AG04449 (cell line): Measurements from ENCODE around the gene KLK1.
"Not testable (repeated sequence)": the region's sequence is repeated elsewhere in the genome, so short reads cannot be mapped to it uniquely, and the experiment has no call there.

Source experiments
- CTCF ChIA-PET: fragments of 350-600 bp; formaldehyde crosslinking; extraction: SDS; loops from one replicate; lab custom pipeline; 2021; ENCODE audit warnings: antibody characterized with exemption; lab: Yijun Ruan, JAX
- POLR2A ChIA-PET: fragments of 400-600, 350-600 bp; formaldehyde crosslinking; extraction: SDS; loops from one replicate; lab custom pipeline; 2020; ENCODE audit warnings: antibody characterized with exemption, inconsistent platforms; lab: Yijun Ruan, JAX
- DNase-seq: peaks from one replicate; pipeline ENCODE4 v3.0.0-alpha.2; 2010; ENCODE audit warnings: low read depth, low spot score
- H3K4me3 ChIP-seq: 2 replicates; pipeline ENCODE4 v1.5.1; 2011; ENCODE audit warnings: low read depth, mild to moderate bottlenecking, control low read depth, low read length
- CTCF ChIP-seq: IDR thresholded peaks from one replicate; pipeline ENCODE4 v1.5.1; 2011; ENCODE audit warnings: mild to moderate bottlenecking, moderate library complexity, low read length, control low read depth, inconsistent platforms; ENCODE audit not compliant: insufficient read depth; ENCODE audit errors: missing control alignments

Gene KLK1

DNA sequence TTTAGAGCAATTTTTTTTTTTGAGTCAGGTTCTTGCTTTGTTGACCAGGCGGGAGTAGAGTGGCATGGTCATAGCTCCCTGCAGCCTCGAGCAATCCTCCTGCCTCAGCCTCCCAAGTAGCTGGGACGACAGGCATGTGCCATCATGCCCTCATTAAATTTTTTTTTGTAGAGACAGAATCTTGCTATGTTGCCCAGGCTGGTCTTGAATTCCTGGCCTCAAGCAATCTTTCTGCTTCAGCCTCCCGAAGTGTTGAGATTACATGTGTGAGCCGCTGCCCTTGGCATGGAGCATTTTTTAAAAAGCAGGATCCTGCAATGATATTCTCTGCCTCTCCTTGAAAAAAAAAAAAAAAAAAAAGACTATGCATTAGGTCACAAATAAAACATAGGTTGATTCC is 47.5 kb downstream of the KLK1 start:
- no peak for DNase-seq
- ChIA-PET CTCF (interaction anchor here (9.9 kb wide), 1 partner anchor 239 kb away, joined by 148 read pairs; no protein-coding TSS in a partner anchor), POLR2A (no interaction called here)
- no peak for TF ChIP-seq CTCF
- no peak overlapping the region for H3K4me3 ChIP-seq

- DNase-seq, POLR2A ChIA-PET, H3K4me3 ChIP-seq: not testable (repeated sequence)
- CTCF ChIA-PET = interaction anchor here (2.8 kb wide), 1 partner anchor 9 kb away, joined by 10 read pairs; no protein-coding TSS in a partner anchor
Observed at GRCh38 chr19:50773454-50773853, 50.1 kb downstream of the KLK1 start.

GRCh38 chr19:50772912-50773311 is 50.7 kb downstream of the KLK1 start:
- POLR2A ChIA-PET, H3K4me3 ChIP-seq, DNase-seq: not testable (repeated sequence)
- CTCF ChIA-PET = interaction anchor here (2.8 kb wide), 1 partner anchor 10 kb away, joined by 10 read pairs; no protein-coding TSS in a partner anchor

DNA sequence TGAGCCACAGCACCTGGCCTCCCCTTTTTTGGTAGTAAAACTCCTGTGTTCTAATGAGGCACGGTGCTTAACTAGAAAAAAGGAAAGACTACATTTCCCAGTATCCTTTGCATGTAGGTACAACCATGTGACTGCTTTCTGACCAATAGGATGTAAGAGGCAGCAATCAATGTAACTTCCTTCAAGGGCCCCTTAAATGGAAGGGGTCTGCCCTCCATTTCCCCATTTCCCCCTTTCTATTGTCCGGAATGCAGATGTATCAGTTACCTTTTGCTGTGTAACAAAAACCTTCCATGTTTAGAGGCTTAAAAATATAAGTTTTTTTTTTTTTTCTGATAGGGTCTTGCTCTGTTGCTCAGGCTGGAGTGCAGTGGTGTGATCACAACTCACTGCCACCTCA is 51.1 kb downstream of the KLK1 start:
- ChIA-PET POLR2A (no interaction called here), CTCF (interaction anchor here (2.8 kb wide), 1 partner anchor 10 kb away, joined by 10 read pairs; no protein-coding TSS in a partner anchor)
- TF ChIP-seq CTCF = no peak
- no peak for DNase-seq
- no peak overlapping the region for H3K4me3 ChIP-seq

GRCh38 chr19:50770888-50771287 is 52.7 kb downstream of the KLK1 start:
- no peak for TF ChIP-seq CTCF
- CTCF ChIA-PET = no interaction called here
- H3K4me3 ChIP-seq = no peak overlapping the region
- no peak for DNase-seq
- POLR2A ChIA-PET = no interaction called here

DNA sequence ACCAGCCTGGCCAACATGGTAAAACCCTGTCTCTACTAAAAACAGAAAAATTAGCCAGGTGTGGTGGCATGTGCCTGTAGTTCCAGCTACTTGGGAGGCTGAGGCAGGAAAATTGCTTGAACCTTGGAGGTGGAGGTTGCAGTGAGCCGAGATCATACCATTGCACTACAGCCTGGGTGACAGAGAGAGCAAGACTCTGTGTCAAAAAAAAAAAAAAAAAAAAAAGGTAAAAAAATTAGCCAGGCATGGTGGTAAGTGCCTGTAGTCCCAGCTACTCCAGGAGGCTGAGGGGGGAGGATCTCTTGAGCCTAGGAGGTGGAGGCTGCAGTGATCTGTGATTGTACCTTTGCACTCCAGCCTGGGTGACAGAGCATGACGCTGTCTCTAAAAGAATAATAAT is 53.4 kb downstream of the KLK1 start, which contains the start of gene GPR32:
TSS of gene GPR32 (plus strand) at position 301 of the 400 bp plus-strand sequence. CDS start 137 bp downstream, outside the sequence.
- H3K4me3 ChIP-seq, POLR2A ChIA-PET, DNase-seq, CTCF ChIA-PET: not testable (repeated sequence)
